KMS-11 (cell line): ENCODE data around the gene FOXJ2.
A peak's percentile ranks its signal among the peaks of the same experiment; 100 is the strongest.

Source experiments
- H2AFZ ChIP-seq: fragments of 200-600 bp; sonication (generic); 2 replicates; pipeline ENCODE4 v1.6.1; 2016; ENCODE audit warnings: antibody characterized with exemption, mixed run types, low read depth
- H3K27ac ChIP-seq: fragments of 200-600 bp; sonication (generic); 2 replicates; pipeline ENCODE4 v1.6.1; 2016; ENCODE audit warnings: mild to moderate bottlenecking, mixed run types
- H3K27me3 ChIP-seq: fragments of 200-600 bp; sonication (generic); 2 replicates; pipeline ENCODE4 v1.6.1; 2017; ENCODE audit warnings: mild to moderate bottlenecking, low read depth, mixed run types, moderate library complexity; ENCODE audit not compliant: insufficient read depth
- H3K36me3 ChIP-seq: fragments of 200-600 bp; sonication (generic); 2 replicates; pipeline ENCODE4 v1.6.1; 2017; ENCODE audit warnings: mild to moderate bottlenecking, mixed run types; ENCODE audit not compliant: insufficient read depth
- H3K4me1 ChIP-seq: fragments of 200-600 bp; sonication (generic); 2 replicates; pipeline ENCODE4 v1.6.1; 2016; ENCODE audit warnings: mild to moderate bottlenecking, low read depth, mixed run types; ENCODE audit not compliant: poor library complexity, severe bottlenecking
- H3K4me2 ChIP-seq: fragments of 200-600 bp; sonication (generic); 2 replicates; pipeline ENCODE4 v1.7.0; 2016; ENCODE audit warnings: mild to moderate bottlenecking, mixed run types
- H3K4me3 ChIP-seq: fragments of 200-600 bp; sonication (generic); IDR thresholded peaks from 2 replicates; pipeline ENCODE4 v1.6.1; 2017; ENCODE audit warnings: low read depth, low read length, mixed read lengths; ENCODE audit not compliant: insufficient read depth
- H3K79me2 ChIP-seq: fragments of 200-600 bp; sonication (generic); 2 replicates; pipeline ENCODE4 v1.6.1; 2016; ENCODE audit warnings: low read depth, mixed run types; ENCODE audit not compliant: insufficient read depth
- H3K9ac ChIP-seq: fragments of 200-600 bp; sonication (generic); 2 replicates; pipeline ENCODE4 v1.6.1; 2016; ENCODE audit warnings: mild to moderate bottlenecking, mixed run types
- H4K20me1 ChIP-seq: fragments of 200-600 bp; sonication (generic); 2 replicates; pipeline ENCODE4 v1.6.1; 2016; ENCODE audit warnings: mild to moderate bottlenecking, mixed run types; ENCODE audit not compliant: insufficient read depth
- TF ChIP-seq, protein P1 (sequence below): fragments of 200-600 bp; sonication (generic); conservative IDR thresholded peaks from 2 replicates; pipeline ENCODE4 v1.6.1; 2017; ENCODE audit warnings: low read depth, mild to moderate bottlenecking, antibody characterized with exemption, low read length, moderate library complexity, mixed read lengths

Gene FOXJ2

DNA sequence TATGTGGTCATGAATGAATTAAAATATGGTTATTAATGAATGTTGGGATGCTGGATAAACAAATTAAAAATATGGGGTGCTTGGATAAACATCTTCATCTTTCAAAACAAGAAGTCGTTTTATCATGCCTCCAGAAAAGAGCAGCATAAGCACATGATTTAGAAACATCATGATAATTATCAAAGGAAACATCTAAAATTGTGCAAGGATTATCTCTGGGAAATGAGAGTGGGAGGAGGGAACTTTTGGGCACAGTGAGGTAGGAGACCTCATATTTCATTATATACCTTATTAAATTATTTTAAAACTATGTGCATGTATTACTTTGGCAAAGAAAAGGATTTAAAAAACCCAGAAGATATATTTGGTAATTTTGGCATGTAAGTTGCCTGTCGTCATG lies 24.8 kb downstream of the FOXJ2 start:
- H3K4me2 ChIP-seq = no peak overlapping the region

DNA sequence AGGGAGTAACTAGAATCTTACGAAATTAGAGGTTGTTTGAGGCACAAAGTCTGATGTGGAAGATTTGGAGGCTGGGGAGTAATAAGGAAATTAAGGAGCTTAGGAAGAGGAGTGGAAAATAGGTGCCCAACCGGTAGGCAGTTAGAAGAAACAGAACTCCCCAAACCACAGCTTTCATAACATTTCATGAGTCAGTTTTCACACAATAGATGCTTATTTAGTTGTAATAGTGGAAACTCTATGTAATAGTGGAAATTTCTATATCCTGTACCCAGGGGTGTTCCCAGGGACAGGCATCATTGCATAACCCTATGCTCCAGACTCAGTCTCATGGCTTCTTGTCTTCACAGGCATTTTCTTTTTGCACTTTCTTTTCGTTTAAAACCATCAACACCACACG lies 25.3 kb downstream of the FOXJ2 start:
- Histone ChIP-seq H3K4me3 (no peak overlapping the region), H3K27ac (no peak overlapping the region), H3K9ac (no peak overlapping the region), H4K20me1 (no peaks in the 10 kb centered on the region), H3K4me1 (peaks cover 12% of the 10 kb centered on the region), H2AFZ (no peak overlapping the region), H3K79me2 (no peaks in the 10 kb centered on the region), H3K4me2 (no peak overlapping the region), H3K36me3 (no peaks in the 10 kb centered on the region), H3K27me3 (no peaks in the 10 kb centered on the region)
- TF ChIP-seq, protein P1, sequence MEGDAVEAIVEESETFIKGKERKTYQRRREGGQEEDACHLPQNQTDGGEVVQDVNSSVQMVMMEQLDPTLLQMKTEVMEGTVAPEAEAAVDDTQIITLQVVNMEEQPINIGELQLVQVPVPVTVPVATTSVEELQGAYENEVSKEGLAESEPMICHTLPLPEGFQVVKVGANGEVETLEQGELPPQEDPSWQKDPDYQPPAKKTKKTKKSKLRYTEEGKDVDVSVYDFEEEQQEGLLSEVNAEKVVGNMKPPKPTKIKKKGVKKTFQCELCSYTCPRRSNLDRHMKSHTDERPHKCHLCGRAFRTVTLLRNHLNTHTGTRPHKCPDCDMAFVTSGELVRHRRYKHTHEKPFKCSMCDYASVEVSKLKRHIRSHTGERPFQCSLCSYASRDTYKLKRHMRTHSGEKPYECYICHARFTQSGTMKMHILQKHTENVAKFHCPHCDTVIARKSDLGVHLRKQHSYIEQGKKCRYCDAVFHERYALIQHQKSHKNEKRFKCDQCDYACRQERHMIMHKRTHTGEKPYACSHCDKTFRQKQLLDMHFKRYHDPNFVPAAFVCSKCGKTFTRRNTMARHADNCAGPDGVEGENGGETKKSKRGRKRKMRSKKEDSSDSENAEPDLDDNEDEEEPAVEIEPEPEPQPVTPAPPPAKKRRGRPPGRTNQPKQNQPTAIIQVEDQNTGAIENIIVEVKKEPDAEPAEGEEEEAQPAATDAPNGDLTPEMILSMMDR = no peak

More for the DNA sequence above, 24.8 kb downstream of the FOXJ2 start:
- Histone ChIP-seq H3K36me3 (no peaks in the 10 kb centered on the region), H3K27ac (no peak overlapping the region), H3K9ac (no peak overlapping the region), H4K20me1 (no peaks in the 10 kb centered on the region), H3K79me2 (no peaks in the 10 kb centered on the region), H3K4me1 (peaks cover 12% of the 10 kb centered on the region), H3K27me3 (no peaks in the 10 kb centered on the region), H2AFZ (no peak overlapping the region), H3K4me3 (no peak overlapping the region)
- TF ChIP-seq, protein P1 = no peak

DNA sequence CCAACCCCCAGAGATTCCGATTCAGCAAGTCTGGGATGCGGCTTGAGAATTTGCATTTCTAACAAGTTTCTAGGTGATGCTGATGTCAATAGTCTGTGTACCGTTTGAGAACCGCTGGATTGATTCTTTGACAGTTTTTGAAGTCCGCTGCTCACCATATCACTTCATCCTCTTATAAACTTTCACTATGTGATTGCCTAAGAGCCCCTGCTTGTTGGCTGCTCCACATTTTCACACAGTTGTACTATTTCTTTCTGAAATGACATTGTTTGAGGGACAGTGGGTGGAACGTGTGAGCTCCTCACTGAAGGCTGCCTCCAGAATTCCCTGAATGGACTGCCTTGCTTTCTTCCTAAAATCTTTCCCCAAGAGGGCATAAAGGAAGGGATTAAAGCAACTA lies 26.0 kb downstream of the FOXJ2 start:
- H3K9ac ChIP-seq = no peak overlapping the region

DNA sequence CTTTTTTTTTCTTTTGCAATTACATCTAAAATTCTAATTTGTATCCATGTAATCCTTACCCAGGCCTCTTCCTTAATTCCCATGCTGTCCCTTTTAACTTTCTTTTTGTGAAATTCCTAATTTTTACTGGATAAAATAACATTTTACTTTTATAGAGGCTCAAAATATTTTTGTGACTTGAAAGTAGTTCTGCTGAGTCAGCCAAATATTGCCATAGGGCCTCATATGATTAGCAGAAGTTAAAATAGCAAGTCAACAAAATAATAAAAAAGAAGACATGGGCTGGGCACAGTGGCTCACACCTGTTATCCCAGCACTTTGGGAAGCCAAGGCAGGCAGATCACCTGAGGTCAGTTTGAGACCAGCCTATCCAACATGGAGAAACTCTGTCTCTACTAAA lies 31.6 kb downstream of the FOXJ2 start:
- TF ChIP-seq, protein P1 = no peak
- H3K4me1 ChIP-seq = peaks cover 47% of the 10 kb centered on the region
- H2AFZ ChIP-seq = no peak overlapping the region
- H3K79me2 ChIP-seq = no peaks in the 10 kb centered on the region
- no peaks in the 10 kb centered on the region for H3K36me3 ChIP-seq
- no peaks in the 10 kb centered on the region for H3K27me3 ChIP-seq
- no peak overlapping the region for H3K27ac ChIP-seq
- no peak overlapping the region for H3K9ac ChIP-seq
- no peak overlapping the region for H3K4me3 ChIP-seq
- H4K20me1 ChIP-seq = no peaks in the 10 kb centered on the region
- peak overlapping the region; percentile 70 for H3K4me2 ChIP-seq

More for the DNA sequence above, 26.0 kb downstream of the FOXJ2 start:
- H3K79me2 ChIP-seq = no peaks in the 10 kb centered on the region
- no peak overlapping the region for H2AFZ ChIP-seq
- no peaks in the 10 kb centered on the region for H3K36me3 ChIP-seq
- H3K27ac ChIP-seq = no peak overlapping the region
- no peaks in the 10 kb centered on the region for H3K27me3 ChIP-seq
- H4K20me1 ChIP-seq = no peaks in the 10 kb centered on the region
- no peak overlapping the region for H3K4me3 ChIP-seq
- no peak overlapping the region for H3K4me2 ChIP-seq
- TF ChIP-seq, protein P1 = no peak
- H3K4me1 ChIP-seq = peaks cover 14% of the 10 kb centered on the region
